ENCODE data around the gene RPL13.
A peak's percentile ranks its signal among the peaks of the same experiment; 100 is the strongest.

The RPL13 gene

DNA sequence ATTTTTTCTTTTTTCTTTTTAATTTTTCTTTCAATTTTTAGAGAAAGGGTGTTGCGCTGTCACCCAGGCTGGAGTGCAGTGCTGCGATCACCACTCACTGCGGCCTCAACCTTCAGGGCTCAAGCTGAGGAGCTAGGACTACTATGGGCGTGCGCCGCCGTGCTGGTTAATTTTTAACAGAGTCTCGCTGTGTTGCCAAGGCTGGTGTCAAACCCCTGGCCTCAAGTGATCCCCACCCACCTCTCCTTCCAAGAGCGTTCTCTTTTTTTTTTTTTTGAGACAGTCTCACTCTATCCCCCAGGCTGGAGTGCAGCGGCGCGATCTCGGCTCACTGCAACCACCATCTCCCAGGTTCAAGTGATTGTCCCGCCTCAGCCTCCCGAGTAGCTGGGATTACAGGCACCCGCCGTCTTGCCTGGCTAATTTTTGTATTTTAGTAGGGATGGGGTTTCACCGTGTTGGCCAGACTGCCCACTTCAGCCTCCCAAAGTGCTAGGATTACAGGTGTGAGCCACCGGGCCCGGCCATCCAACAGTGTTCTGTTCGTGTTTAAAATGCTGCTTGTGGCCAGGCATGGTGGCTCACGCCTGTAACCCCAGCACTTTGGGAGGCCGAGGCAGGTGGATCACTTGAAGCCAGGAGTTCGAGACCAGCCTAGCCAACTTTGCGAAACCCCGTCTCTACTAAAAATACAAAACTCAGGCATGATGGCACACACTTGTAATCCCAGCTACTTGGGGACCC lies 14.5 kb upstream of the RPL13 start:
- DNase-seq: no peak

DNA sequence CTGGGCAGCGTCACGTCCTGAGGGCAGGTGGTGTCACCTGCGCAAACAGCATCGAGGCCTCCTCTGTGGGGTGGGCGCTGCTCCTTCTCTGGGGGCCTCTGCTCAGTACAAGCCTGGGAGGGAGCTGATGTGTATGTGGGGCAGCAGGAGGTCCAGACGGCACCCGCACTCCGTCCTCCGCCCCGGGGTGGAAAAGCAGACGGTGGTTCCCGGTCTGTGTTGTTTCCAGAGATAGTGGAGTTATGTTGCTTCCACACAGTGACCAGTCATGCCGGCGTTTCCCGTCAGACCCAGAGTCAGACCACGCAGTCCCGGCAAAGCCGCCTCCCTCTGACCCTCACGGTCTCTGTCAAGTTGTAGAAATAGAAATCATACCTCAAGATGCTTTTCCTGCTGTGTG lies 13.7 kb upstream of the RPL13 start:
- DNase-seq: no peak

GRCh38 chr16:89547291-89547690 lies 13.2 kb upstream of the RPL13 start:
- DNase-seq: no peak

- DNase-seq: no peak
These were observed 12.6 kb upstream of the RPL13 start for GRCh38 chr16:89547860-89548259.

- DNase-seq: no peak
These were observed 12.0 kb upstream of the RPL13 start for GRCh38 chr16:89548344-89549006.

GRCh38 chr16:89549007-89549700 lies 11.3 kb upstream of the RPL13 start:
- no peak for DNase-seq

DNA sequence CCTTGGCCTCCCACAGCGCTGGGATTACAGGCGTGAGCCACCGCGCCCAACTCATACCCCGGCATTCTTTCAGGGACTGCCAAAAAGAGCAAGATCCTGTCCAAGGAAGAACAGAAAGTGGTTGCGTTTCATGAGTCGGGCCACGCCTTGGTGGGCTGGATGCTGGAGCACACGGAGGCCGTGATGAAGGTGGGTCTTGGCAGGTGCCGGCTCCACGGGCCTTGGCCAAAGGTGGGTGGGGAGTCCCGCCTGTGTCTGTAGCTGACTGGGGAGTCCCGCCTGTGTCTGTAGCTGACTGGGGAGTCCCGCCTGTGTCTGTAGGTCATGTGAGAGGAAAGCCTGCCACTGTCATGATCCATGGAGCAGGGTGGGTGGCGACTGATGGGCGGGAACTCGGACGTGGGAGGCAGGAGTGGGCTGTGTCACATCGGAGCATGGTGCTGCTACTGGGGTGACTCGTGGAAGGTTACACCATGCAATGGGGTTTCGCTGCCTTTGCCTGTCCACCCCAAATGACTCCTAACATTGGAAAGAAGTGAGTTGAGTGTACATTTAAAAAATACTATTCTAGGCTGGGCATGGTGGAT lies 10.0 kb upstream of the RPL13 start:
- DNase-seq: no peak

- no peak for DNase-seq
These were observed 8.2 kb upstream of the RPL13 start for GRCh38 chr16:89552329-89552728.

DNA sequence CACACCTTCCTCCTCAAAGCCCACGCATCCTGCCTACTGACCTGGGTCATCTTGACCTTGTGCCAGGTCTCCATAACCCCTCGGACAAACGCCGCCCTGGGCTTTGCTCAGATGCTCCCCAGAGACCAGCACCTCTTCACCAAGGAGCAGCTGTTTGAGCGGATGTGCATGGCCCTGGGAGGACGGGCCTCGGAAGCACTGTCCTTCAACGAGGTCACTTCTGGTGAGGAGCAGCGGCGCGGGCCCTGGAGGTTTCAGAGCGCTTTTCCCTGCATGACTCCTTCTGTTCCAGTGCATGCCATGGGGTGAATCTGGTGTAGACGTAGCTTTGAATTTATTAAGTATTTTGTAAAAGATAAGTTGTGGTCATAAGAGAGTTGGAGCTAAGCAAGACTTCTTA lies 7.6 kb upstream of the RPL13 start:
- DNase-seq: no peak

DNA sequence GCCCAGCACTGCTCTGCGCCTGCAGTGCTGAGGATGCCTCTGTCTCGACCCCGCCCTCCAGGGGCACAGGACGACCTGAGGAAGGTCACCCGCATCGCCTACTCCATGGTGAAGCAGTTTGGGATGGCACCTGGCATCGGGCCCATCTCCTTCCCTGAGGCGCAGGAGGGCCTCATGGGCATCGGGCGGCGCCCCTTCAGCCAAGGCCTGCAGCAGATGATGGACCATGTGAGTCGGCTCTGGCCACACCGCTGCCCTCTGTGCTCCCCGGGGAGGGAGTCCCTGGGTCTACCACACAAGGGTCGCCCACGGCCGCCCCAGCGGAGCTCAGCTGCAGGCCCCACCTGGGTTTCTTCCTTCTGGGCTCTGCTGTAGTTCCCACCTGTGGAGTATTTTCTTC lies 6.7 kb upstream of the RPL13 start:
- DNase-seq: no peak

DNA sequence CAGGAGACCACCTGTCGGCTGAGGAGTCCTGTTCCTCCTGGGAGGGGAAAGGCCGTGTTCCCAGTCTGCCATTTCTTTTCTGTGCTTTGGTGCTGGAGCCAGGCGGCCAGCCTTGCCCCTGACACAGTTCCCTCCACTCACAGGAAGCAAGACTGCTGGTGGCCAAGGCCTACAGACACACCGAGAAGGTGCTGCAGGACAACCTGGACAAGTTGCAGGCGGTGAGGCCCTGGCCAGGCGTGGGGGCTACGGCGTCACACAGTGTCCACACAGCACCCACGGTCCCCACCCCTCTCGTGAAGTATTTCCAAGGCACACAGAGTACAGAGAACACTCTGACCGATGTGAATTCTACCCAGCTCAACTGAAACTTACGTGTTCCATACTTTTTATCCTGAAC lies 6.1 kb upstream of the RPL13 start:
- DNase-seq: no peak

DNA sequence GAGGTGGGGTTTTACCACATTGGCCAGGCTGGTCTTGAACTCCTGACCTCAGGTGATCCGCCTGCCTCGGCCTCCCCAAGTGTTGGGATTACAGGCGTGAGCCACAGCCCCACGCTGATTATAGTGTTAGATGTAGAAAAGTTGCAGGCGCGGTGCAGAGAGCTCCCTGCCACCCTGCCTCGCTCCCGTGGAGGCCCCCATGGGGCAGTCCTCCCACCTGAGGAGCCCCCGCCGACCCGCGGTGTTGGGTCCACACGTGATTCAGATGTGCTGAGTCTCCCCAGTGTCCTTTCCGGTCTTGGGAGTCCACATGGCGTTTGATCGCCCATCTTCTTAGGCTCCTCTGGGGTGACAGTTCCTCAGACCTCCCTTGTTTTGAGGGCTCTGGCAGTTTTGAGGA lies 5.2 kb upstream of the RPL13 start:
- no peak for DNase-seq

GRCh38 chr16:89555780-89556179 lies 4.7 kb upstream of the RPL13 start:
- DNase-seq: no peak

DNA sequence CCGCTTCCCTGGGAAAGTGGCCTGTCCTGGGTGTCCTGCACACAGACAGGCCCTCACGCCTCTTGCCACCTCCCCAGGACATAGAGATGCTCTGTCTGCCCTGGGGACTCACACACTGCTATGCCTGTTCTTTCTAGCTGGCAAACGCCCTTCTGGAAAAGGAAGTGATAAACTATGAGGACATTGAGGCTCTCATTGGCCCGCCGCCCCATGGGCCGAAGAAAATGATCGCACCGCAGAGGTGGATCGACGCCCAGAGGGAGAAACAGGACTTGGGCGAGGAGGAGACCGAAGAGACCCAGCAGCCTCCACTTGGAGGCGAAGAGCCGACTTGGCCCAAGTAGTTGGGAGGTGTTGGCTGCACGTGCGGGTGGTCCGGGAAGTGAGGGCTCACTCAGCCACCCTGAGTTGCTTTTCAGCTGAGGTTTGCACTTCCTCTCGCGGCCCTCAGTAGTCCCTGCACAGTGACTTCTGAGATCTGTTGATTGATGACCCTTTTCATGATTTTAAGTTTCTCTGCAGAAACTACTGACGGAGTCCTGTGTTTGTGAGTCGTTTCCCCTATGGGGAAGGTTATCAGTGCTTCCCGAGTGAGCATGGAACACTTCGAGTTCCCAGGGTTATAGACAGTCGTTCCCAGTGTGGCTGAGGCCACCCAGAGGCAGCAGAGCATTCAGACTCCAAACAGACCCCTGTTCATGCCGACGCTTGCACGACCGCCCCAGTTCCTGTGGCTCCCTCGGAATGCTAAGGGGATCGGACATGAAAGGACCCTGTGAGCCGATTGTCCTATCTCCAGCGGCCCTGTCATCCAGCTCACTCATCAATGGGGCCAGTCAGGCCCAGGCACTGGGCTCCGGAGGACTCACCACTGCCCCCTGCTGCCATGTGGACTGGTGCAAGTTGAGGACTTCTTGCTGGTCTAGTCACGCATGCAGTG lies 3.5 kb upstream of the RPL13 start:
- DNase-seq: peak; percentile 74

GRCh38 chr16:89557690-89558490 lies 2.6 kb upstream of the RPL13 start:
- DNase-seq: no peak

DNA sequence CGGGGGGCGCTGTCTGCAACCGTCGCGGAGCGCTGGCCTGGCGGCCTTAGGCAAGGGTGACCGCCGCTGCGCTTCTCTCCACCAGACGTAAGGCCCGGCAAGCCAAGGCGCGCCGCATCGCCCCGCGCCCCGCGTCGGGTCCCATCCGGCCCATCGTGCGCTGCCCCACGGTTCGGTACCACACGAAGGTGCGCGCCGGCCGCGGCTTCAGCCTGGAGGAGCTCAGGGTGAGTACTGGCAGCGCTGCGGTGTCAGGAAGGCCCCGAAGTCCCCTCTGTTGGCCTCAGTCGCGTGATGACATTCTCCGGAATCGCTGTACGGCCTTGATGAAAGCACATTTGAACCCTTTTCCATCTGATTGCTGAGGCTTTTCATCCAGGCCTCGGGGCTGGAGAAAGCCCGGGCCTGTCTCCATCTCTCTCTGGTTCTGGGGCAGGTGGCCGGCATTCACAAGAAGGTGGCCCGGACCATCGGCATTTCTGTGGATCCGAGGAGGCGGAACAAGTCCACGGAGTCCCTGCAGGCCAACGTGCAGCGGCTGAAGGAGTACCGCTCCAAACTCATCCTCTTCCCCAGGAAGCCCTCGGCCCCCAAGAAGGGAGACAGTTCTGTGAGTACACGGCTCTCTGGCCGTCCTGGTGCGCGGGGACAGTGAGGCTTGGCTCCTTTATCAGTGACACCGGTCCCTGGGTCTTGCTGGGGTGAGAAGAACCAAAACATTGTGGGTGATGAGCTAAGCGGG lies 831 bp downstream of the RPL13 start:
- DNase-seq: no peak

DNA sequence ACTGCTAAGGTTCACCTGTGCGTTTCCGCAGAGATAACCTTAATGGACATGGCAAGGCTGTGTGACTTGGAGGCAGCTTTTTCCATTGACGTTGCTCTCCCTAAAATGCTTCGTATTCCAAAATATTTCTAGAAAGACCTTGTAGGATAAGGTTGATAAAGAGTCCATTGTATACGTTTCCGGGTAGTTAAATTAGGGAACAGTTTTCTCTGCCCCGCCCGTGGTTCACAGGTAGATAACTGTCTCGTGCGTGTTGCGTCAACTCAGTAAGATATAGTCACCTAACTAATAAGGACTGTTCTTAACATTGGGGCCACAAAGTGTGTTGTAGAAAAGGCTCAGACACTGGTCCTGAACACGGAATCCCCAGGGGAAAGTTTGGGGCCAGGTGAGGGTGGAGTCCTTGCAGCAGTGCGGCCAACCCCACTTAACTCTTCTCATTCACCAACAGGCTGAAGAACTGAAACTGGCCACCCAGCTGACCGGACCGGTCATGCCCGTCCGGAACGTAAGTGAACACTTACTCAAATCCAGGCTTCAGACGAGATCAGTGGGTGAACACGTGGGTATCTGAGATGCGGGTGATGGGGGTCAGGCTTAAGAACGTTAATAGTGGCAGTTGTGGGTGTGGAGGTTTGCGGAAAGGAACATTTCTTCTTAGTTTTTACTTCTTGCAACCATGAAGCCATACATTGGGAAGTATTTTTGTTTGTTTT lies 1.6 kb downstream of the RPL13 start:
- no peak for DNase-seq

DNA sequence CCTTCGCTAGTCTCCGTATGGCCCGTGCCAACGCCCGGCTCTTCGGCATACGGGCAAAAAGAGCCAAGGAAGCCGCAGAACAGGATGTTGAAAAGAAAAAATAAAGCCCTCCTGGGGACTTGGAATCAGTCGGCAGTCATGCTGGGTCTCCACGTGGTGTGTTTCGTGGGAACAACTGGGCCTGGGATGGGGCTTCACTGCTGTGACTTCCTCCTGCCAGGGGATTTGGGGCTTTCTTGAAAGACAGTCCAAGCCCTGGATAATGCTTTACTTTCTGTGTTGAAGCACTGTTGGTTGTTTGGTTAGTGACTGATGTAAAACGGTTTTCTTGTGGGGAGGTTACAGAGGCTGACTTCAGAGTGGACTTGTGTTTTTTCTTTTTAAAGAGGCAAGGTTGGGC lies 2.5 kb downstream of the RPL13 start:
- no peak for DNase-seq

DNA sequence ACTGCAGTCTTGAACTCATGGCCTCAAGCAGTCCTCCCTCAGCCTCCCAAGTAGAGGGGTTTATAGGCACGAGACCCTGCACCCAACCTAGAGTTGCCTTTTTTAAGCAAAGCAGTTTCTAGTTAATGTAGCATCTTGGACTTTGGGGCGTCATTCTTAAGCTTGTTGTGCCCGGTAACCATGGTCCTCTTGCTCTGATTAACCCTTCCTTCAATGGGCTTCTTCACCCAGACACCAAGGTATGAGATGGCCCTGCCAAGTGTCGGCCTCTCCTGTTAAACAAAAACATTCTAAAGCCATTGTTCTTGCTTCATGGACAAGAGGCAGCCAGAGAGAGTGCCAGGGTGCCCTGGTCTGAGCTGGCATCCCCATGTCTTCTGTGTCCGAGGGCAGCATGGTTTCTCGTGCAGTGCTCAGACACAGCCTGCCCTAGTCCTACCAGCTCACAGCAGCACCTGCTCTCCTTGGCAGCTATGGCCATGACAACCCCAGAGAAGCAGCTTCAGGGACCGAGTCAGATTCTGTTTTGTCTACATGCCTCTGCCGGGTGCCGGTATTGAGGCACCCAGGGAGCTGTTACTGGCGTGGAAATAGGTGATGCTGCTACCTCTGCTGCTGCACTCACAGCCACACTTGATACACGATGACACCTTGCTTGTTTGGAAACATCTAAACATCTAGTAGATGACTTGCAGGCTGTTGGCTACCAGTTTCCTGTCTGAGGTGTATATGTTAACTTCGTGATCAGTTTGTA lies 3.3 kb downstream of the RPL13 start:
- no peak for DNase-seq

Measured in left hindlimb (tissue), 1 donor.